WI38 (cell line): Measurements from ENCODE around the gene FFAR4.

Source experiments
- H3K4me3 ChIP-seq: 2 replicates; pipeline ENCODE4 v1.5.1; 2011; ENCODE audit warnings: low read depth, mild to moderate bottlenecking, control low read depth, low read length
- TF ChIP-seq, protein P1 (sequence below): IDR thresholded peaks from 2 replicates; pipeline ENCODE4 v1.5.1; 2012; ENCODE audit warnings: low read depth, mild to moderate bottlenecking, control low read depth, low read length

The FFAR4 gene

DNA sequence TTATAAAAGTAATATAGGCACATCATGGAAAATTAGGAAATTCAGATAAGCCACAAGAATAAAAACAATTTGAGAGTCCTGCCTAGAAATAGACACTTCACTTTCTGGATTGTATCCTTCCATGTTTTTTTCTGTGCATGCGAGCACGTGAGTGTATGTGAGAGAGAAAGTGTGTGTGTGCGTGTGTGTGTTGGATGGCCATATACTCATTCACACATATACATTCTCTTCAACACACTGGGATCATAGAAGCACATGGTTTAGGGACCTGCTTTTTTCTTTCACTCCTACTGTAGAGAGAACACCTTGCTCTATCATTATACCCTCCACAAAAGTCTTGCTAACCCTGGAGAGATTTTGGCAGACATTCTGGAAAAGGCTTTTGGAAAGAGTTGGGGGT is 7.5 kb downstream of the FFAR4 start:
- TF ChIP-seq, protein P1, sequence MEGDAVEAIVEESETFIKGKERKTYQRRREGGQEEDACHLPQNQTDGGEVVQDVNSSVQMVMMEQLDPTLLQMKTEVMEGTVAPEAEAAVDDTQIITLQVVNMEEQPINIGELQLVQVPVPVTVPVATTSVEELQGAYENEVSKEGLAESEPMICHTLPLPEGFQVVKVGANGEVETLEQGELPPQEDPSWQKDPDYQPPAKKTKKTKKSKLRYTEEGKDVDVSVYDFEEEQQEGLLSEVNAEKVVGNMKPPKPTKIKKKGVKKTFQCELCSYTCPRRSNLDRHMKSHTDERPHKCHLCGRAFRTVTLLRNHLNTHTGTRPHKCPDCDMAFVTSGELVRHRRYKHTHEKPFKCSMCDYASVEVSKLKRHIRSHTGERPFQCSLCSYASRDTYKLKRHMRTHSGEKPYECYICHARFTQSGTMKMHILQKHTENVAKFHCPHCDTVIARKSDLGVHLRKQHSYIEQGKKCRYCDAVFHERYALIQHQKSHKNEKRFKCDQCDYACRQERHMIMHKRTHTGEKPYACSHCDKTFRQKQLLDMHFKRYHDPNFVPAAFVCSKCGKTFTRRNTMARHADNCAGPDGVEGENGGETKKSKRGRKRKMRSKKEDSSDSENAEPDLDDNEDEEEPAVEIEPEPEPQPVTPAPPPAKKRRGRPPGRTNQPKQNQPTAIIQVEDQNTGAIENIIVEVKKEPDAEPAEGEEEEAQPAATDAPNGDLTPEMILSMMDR, result no peak
- H3K4me3 ChIP-seq, result no peak overlapping the region

- TF ChIP-seq, protein P1, result no peak
- no peak overlapping the region for H3K4me3 ChIP-seq
These were observed 10.4 kb downstream of the FFAR4 start for GRCh38 chr10:93576888-93577287.

GRCh38 chr10:93577565-93577964 is 11.1 kb downstream of the FFAR4 start:
- H3K4me3 ChIP-seq, result no peak overlapping the region
- TF ChIP-seq, protein P1, result no peak

- H3K4me3 ChIP-seq, result no peak overlapping the region
- TF ChIP-seq, protein P1, result no peak
These were observed 12.6 kb downstream of the FFAR4 start for GRCh38 chr10:93579089-93579488.

DNA sequence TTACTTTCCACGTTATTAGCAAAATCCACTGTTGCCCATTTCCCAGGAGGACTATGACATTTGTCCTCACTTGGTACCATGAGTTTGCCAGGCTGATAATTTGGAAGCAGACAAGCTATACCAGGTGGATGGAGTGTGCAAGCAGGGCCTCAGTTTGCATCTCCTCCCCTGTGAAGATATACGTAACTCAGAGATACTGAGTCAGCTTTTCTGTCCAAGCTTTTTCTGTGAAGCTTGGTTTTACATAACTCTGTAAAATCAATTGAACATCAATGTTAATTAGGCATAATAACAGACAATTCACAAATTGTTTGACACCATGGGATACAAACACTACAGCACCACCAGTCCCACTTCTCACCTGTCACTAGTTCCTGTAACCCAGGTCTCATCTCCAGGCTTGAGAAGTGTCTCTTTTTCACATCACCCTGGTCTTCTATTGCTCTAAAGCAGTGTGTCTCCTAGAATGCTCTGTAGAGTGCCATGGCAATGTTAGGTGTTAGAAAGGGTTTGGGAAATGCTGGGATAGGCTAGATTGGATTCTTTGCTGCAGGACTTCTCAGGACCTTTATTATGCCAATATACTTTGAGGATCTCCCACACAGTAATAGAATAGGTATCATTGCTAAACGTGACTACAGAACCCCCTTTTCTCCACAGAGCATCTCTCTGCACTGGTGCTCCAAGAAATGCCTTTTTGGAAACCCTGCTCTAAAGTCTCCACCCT is 13.7 kb downstream of the FFAR4 start:
- TF ChIP-seq, protein P1, result no peak
- no peak overlapping the region for H3K4me3 ChIP-seq

GRCh38 chr10:93580828-93581227 is 14.4 kb downstream of the FFAR4 start:
- TF ChIP-seq, protein P1, result no peak
- no peak overlapping the region for H3K4me3 ChIP-seq

GRCh38 chr10:93584445-93584844 is 18.0 kb downstream of the FFAR4 start:
- TF ChIP-seq, protein P1, result no peak
- H3K4me3 ChIP-seq, result no peak overlapping the region
